GM10266 (cell line): ENCODE measurements around the gene SLC36A2.

ENCODE experiments used
- DNase-seq: peaks from one replicate; pipeline ENCODE4 v3.0.0; 2012; ENCODE audit errors: extremely low spot score
- CTCF ChIP-seq: IDR thresholded peaks from 2 replicates; pipeline ENCODE4 v1.5.1; 2012; ENCODE audit warnings: mild to moderate bottlenecking, low read depth; ENCODE audit not compliant: control insufficient read depth, insufficient read depth; ENCODE audit errors: missing control alignments

Gene SLC36A2

GRCh38 chr5:151328734-151329133, 18.6 kb downstream of the SLC36A2 start:
- TF ChIP-seq CTCF: no peak

GRCh38 chr5:151327585-151327984, 19.8 kb downstream of the SLC36A2 start:
- TF ChIP-seq CTCF: no peak
- DNase-seq: no peak

More at GRCh38 chr5:151328734-151329133, 18.6 kb downstream of the SLC36A2 start:
- DNase-seq: no peak

- TF ChIP-seq CTCF: no peak
- no peak for DNase-seq
Observed at GRCh38 chr5:151326266-151326665, 21.1 kb downstream of the SLC36A2 start.

- no peak for TF ChIP-seq CTCF
- no peak for DNase-seq
Observed at GRCh38 chr5:151320481-151320880, 26.9 kb downstream of the SLC36A2 start.

- TF ChIP-seq CTCF: peak; percentile 31
- DNase-seq: no peak
Observed at GRCh38 chr5:151318850-151319732, 28.3 kb downstream of the SLC36A2 start.

GRCh38 chr5:151317871-151318270, 29.5 kb downstream of the SLC36A2 start:
- no peak for DNase-seq
- no peak for TF ChIP-seq CTCF

- peak; percentile 81 for DNase-seq
- peak; percentile 93 for TF ChIP-seq CTCF
Observed at GRCh38 chr5:151315998-151316597, 31.3 kb downstream of the SLC36A2 start.
